HEK293 (cell line): Measurements from ENCODE around the gene ZYX.

Experiments used
- GFI1B ChIP-seq: fragments of 450-650 bp; formaldehyde crosslinking; IDR thresholded peaks from 2 replicates; pipeline ENCODE4 v1.5.1; 2016; ENCODE audit warnings: missing biosample characterization, missing genetic modification characterization
- REPIN1 ChIP-seq: fragments of 450-650 bp; formaldehyde crosslinking; IDR thresholded peaks from 2 replicates; pipeline ENCODE4 v1.5.1; 2017; ENCODE audit warnings: missing biosample characterization, missing genetic modification characterization, low read depth
- ZFP37 ChIP-seq: fragments of 450-650 bp; formaldehyde crosslinking; IDR thresholded peaks from 2 replicates; pipeline ENCODE4 v1.5.1; 2016; ENCODE audit warnings: missing biosample characterization, missing genetic modification characterization
- ZNF211 ChIP-seq: fragments of 450-650 bp; formaldehyde crosslinking; IDR thresholded peaks from 2 replicates; pipeline ENCODE4 v1.5.1; 2016; ENCODE audit warnings: low read depth, missing biosample characterization, missing genetic modification characterization
- ZNF274 ChIP-seq, 2 experiments: fragments of 200-500 bp in 1 of 2; fragments of 450-650 bp in 1 of 2; sonication (Bioruptor generic) in 1 of 2; formaldehyde crosslinking in 1 of 2; IDR thresholded peaks; 2 replicates each; pipeline versions ENCODE4 v1.5.1 to v1.6.1; 2014 to 2016; ENCODE audit warnings: borderline replicate concordance in 1 of 2, inconsistent platforms in 1 of 2, low read length in 1 of 2, missing biosample characterization in 1 of 2, missing genetic modification characterization in 1 of 2
- ZXDB ChIP-seq: fragments of 450-650 bp; formaldehyde crosslinking; IDR thresholded peaks from 2 replicates; pipeline ENCODE4 v1.5.1; 2016; ENCODE audit warnings: missing biosample characterization, missing genetic modification characterization
- TF ChIP-seq, protein P1 (sequence below): fragments of 450-650 bp; formaldehyde crosslinking; IDR thresholded peaks from 2 replicates; pipeline ENCODE4 v1.5.1; 2016; ENCODE audit warnings: missing biosample characterization, missing genetic modification characterization
- TF ChIP-seq, protein P2 (sequence below): fragments of 450-650 bp; formaldehyde crosslinking; IDR thresholded peaks from 2 replicates; pipeline ENCODE4 v1.5.1; 2016; ENCODE audit warnings: missing biosample characterization, missing genetic modification characterization, borderline replicate concordance
- TF ChIP-seq, protein P3 (sequence below): fragments of 450-650 bp; formaldehyde crosslinking; optimal IDR thresholded peaks from 2 replicates; pipeline ENCODE3; 2016; ENCODE audit warnings: missing biosample characterization, mild to moderate bottlenecking, missing genetic modification characterization
- TF ChIP-seq, protein P4 (sequence below): fragments of 450-650 bp; formaldehyde crosslinking; IDR thresholded peaks from 2 replicates; pipeline ENCODE4 v1.5.1; 2016; ENCODE audit warnings: missing biosample characterization, missing genetic modification characterization
- TF ChIP-seq, protein P5 (sequence below): sonication (generic); formaldehyde crosslinking; IDR thresholded peaks from 2 replicates; pipeline ENCODE4 v1.8.1; 2022; ENCODE audit warnings: mild to moderate bottlenecking, moderate library complexity, missing genetic modification reagents

DNA sequence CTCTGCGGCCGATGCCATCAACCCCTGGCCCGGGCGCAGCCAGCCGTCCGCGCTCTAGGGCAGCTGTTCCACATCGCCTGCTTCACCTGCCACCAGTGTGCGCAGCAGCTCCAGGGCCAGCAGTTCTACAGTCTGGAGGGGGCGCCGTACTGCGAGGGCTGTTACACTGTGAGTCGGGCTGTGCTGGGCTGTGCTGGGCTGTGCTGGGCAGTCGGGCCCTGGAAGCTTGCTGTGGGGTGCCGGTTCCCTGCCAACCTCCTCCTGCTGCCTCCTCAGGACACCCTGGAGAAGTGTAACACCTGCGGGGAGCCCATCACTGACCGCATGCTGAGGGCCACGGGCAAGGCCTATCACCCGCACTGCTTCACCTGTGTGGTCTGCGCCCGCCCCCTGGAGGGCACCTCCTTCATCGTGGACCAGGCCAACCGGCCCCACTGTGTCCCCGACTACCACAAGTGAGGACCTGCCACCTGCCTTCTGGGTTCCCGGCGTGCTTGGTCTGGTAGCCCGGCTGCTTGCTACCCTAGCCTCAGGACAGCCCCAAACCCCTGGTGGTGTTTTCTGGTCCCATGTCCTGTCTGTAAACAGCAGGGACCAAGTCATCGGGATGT is 7.5 kb downstream of the ZYX start:
- no peak for TF ChIP-seq GFI1B (tag by site-specific recombination)
- TF ChIP-seq, protein P1, sequence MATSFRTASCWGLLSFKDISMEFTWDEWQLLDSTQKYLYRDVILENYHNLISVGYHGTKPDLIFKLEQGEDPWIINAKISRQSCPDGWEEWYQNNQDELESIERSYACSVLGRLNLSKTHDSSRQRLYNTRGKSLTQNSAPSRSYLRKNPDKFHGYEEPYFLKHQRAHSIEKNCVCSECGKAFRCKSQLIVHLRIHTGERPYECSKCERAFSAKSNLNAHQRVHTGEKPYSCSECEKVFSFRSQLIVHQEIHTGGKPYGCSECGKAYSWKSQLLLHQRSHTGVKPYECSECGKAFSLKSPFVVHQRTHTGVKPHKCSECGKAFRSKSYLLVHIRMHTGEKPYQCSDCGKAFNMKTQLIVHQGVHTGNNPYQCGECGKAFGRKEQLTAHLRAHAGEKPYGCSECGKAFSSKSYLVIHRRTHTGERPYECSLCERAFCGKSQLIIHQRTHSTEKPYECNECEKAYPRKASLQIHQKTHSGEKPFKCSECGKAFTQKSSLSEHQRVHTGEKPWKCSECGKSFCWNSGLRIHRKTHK: no peak
- TF ChIP-seq, protein P2, sequence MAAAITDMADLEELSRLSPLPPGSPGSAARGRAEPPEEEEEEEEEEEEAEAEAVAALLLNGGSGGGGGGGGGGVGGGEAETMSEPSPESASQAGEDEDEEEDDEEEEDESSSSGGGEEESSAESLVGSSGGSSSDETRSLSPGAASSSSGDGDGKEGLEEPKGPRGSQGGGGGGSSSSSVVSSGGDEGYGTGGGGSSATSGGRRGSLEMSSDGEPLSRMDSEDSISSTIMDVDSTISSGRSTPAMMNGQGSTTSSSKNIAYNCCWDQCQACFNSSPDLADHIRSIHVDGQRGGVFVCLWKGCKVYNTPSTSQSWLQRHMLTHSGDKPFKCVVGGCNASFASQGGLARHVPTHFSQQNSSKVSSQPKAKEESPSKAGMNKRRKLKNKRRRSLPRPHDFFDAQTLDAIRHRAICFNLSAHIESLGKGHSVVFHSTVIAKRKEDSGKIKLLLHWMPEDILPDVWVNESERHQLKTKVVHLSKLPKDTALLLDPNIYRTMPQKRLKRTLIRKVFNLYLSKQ (tag by site-specific recombination): no peak
- TF ChIP-seq, protein P3, sequence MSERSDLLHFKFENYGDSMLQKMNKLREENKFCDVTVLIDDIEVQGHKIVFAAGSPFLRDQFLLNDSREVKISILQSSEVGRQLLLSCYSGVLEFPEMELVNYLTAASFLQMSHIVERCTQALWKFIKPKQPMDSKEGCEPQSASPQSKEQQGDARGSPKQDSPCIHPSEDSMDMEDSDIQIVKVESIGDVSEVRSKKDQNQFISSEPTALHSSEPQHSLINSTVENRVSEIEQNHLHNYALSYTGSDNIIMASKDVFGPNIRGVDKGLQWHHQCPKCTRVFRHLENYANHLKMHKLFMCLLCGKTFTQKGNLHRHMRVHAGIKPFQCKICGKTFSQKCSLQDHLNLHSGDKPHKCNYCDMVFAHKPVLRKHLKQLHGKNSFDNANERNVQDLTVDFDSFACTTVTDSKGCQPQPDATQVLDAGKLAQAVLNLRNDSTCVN (tag by site-specific recombination): no peak
- TF ChIP-seq ZNF211: no peak
- no peak for TF ChIP-seq ZFP37 (tag by site-specific recombination)
- TF ChIP-seq, protein P4, sequence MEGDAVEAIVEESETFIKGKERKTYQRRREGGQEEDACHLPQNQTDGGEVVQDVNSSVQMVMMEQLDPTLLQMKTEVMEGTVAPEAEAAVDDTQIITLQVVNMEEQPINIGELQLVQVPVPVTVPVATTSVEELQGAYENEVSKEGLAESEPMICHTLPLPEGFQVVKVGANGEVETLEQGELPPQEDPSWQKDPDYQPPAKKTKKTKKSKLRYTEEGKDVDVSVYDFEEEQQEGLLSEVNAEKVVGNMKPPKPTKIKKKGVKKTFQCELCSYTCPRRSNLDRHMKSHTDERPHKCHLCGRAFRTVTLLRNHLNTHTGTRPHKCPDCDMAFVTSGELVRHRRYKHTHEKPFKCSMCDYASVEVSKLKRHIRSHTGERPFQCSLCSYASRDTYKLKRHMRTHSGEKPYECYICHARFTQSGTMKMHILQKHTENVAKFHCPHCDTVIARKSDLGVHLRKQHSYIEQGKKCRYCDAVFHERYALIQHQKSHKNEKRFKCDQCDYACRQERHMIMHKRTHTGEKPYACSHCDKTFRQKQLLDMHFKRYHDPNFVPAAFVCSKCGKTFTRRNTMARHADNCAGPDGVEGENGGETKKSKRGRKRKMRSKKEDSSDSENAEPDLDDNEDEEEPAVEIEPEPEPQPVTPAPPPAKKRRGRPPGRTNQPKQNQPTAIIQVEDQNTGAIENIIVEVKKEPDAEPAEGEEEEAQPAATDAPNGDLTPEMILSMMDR (tag by site-specific recombination): no peak
- no peak for TF ChIP-seq REPIN1 (tag by site-specific recombination)
- TF ChIP-seq, protein P5, sequence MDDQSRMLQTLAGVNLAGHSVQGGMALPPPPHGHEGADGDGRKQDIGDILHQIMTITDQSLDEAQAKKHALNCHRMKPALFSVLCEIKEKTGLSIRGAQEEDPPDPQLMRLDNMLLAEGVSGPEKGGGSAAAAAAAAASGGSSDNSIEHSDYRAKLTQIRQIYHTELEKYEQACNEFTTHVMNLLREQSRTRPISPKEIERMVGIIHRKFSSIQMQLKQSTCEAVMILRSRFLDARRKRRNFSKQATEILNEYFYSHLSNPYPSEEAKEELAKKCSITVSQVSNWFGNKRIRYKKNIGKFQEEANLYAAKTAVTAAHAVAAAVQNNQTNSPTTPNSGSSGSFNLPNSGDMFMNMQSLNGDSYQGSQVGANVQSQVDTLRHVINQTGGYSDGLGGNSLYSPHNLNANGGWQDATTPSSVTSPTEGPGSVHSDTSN (CRISPR knock-in tag): no peak
- TF ChIP-seq ZNF274 (IDR thresholded peaks at IDR 0.05; ENCODE audit: low read length): no peak
- no peak for TF ChIP-seq ZNF274 (tag by site-specific recombination; IDR thresholded peaks at IDR 0.05; ENCODE audit: borderline replicate concordance)
- TF ChIP-seq ZXDB: no peak
